SJCRH30 (cell line): ENCODE results near the gene GAST. TPM values are rescaled to one million over a fixed set of nuclear protein-coding genes. Genes with fewer than 3 reads are reported as not detected.
"Not testable (repeated sequence)": the region's sequence is repeated elsewhere in the genome, so short reads cannot be mapped to it uniquely, and the experiment has no call there.

Source experiments
- DNase-seq, 2 experiments: peaks; one replicate each; pipeline ENCODE4 v3.0.0-alpha.2; 2015 to 2020
- H3K27ac ChIP-seq: fragments of 250-450 bp; sonication (Bioruptor Pico); 2 replicates; pipeline ENCODE4 v1.5.1; 2020; ENCODE audit warnings: mild to moderate bottlenecking, moderate library complexity
- H3K27me3 ChIP-seq: fragments of 250-450 bp; sonication (Bioruptor Pico); 2 replicates; pipeline ENCODE4 v1.5.1; 2020; ENCODE audit warnings: mild to moderate bottlenecking, moderate library complexity
- H3K36me3 ChIP-seq: fragments of 250-450 bp; sonication (Bioruptor Pico); 2 replicates; pipeline ENCODE4 v1.5.1; 2020; ENCODE audit warnings: mild to moderate bottlenecking, moderate library complexity
- H3K4me1 ChIP-seq: fragments of 250-450 bp; sonication (Bioruptor Pico); 2 replicates; pipeline ENCODE4 v1.5.1; 2020; ENCODE audit warnings: mild to moderate bottlenecking, moderate library complexity
- H3K4me3 ChIP-seq: fragments of 250-450 bp; sonication (Bioruptor Pico); 2 replicates; pipeline ENCODE4 v1.5.1; 2020; ENCODE audit warnings: mild to moderate bottlenecking, moderate library complexity
- H3K9me3 ChIP-seq: fragments of 250-450 bp; sonication (Bioruptor Pico); replicated peaks from 2 replicates; pipeline ENCODE4 v1.5.1; 2020; ENCODE audit warnings: mild to moderate bottlenecking, moderate library complexity
- total RNA-seq: library from RNA; depleted of rRNA; stranded (reverse); fragments of >200 nt; shearing (Covaris generic); gene quantifications from 2 replicates; pipeline ENCODE4 v1.2.3, GENCODE V29; 2014

The GAST gene
- total RNA-seq, 1 experiment from 2014 or later: not detected

DNA sequence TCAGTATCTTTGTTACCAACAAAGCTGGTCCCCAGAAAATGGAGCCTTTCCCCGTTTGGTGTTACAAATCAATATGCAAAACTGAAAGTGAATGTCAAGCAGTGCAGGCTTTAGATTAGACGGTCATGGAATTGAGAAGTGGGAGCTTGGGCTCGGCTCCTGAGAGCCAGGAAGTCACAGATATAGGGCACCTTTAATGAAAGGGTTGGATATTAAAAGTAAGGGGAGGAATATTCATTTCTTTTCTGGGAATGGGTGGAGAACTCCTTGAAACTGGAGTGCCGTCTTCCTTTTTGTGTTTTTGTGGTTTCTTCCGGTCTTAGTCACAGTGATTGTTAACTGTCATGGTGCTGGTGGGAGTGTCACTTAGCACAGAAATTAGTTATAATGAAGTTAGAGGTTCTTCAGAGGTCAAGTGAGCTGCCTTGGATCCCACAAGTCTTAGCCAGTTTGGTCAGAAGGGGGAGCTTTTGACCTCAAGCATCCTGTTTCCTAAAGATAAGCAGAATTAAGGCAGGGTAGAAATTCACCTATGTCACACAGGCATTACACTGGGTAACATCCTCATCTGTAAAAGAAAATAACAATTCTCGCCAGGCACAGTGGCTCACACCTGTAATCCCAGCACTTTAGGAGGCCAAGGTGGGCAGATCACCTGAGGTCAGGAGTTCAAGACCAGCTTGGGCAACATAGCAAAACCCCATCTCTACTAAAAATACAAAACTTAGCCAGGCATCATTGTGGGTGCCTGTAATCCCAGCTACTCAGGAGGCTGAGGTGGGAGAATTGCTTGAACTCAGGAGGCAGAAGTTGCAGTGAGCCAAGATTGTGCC is 33.0 kb upstream of the GAST start:
- no peak overlapping the region for H3K27ac ChIP-seq
- no peaks in the 10 kb centered on the region for H3K4me1 ChIP-seq
- H3K9me3 ChIP-seq: no peaks in the 10 kb centered on the region
- DNase-seq: no peak
- H3K36me3 ChIP-seq: no peaks in the 10 kb centered on the region
- no peak overlapping the region for H3K4me3 ChIP-seq
- H3K27me3 ChIP-seq: peaks cover 5% of the 10 kb centered on the region; the same call in 1 of the 2 replicates

- Histone ChIP-seq H3K27me3 (peaks cover 5% of the 10 kb centered on the region; the same call in 1 of the 2 replicates), H3K9me3 (no peaks in the 10 kb centered on the region), H3K4me3 (no peak overlapping the region), H3K4me1 (no peaks in the 10 kb centered on the region), H3K36me3 (no peaks in the 10 kb centered on the region), H3K27ac (no peak overlapping the region)
- DNase-seq: no peak
Observed at GRCh38 chr17:41679740-41680425, 32.2 kb upstream of the GAST start.

- Histone ChIP-seq H3K36me3 (no peaks in the 10 kb centered on the region), H3K27me3 (peaks cover 5% of the 10 kb centered on the region; the same call in 1 of the 2 replicates), H3K4me3 (no peak overlapping the region), H3K9me3 (no peaks in the 10 kb centered on the region), H3K27ac (no peak overlapping the region), H3K4me1 (no peaks in the 10 kb centered on the region)
- peak in 1 of 2 experiments; percentile 50 for DNase-seq
Observed at GRCh38 chr17:41680426-41681040, 31.6 kb upstream of the GAST start.

DNA sequence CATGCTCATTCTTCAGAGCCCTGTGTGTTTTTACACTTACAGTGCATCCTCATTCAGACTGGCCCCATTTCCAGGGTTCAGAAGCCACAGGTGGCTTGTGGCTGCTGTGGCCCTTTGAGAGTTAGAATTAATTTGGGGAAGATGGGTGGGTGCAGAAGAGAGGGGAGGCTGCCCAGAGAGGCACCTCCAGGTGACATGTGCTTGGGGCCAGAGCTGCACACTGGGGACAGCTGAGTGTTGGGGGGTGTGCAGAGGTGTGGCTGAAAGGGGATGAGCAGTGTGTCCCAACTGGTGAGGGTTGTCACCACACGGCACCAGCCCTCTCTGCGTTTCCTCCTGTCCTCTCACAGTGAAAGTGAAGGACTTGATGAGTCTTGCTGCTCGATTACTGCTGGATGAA is 30.4 kb upstream of the GAST start:
- Histone ChIP-seq H3K36me3 (no peaks in the 10 kb centered on the region), H3K4me1 (no peaks in the 10 kb centered on the region), H3K27me3 (peaks cover 5% of the 10 kb centered on the region; the same call in 1 of the 2 replicates), H3K9me3 (no peaks in the 10 kb centered on the region), H3K4me3 (no peak overlapping the region), H3K27ac (no peak overlapping the region)
- no peak for DNase-seq

GRCh38 chr17:41682631-41683030 is 29.5 kb upstream of the GAST start:
- DNase-seq: no peak
- H3K4me3 ChIP-seq: no peak overlapping the region
- H3K4me1 ChIP-seq: no peaks in the 10 kb centered on the region
- no peak overlapping the region for H3K27ac ChIP-seq
- H3K27me3 ChIP-seq: peaks cover 5% of the 10 kb centered on the region; the same call in 1 of the 2 replicates
- no peaks in the 10 kb centered on the region for H3K9me3 ChIP-seq
- H3K36me3 ChIP-seq: no peaks in the 10 kb centered on the region

GRCh38 chr17:41683441-41684007 is 28.6 kb upstream of the GAST start:
- no peaks in the 10 kb centered on the region for H3K4me1 ChIP-seq
- H3K36me3 ChIP-seq: no peaks in the 10 kb centered on the region
- H3K27ac ChIP-seq: no peak overlapping the region
- H3K9me3 ChIP-seq: no peaks in the 10 kb centered on the region
- no peak for DNase-seq
- no peak overlapping the region for H3K4me3 ChIP-seq
- peaks cover 5% of the 10 kb centered on the region; the same call in 1 of the 2 replicates for H3K27me3 ChIP-seq

DNA sequence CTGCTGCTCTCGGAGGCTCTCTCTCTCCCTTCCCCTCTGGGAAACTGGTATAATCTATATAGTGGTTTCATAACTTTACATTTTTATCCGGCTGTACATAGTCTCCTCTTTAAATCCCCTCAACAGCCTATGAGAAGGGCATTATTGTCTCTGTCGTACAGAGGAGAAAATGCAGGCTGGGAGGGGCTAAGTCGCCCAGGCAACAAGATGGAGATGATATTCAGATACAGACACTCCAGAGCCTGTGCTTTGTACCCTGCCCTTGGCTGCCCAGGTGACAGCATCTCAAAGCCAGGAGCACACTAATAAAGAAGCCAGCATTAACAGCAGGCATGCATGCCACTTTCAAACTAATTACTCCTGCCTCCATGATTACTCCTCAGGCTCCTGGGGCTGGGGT is 28.1 kb upstream of the GAST start:
- no peaks in the 10 kb centered on the region for H3K4me1 ChIP-seq
- DNase-seq: no peak
- no peak overlapping the region for H3K27ac ChIP-seq
- no peaks in the 10 kb centered on the region for H3K9me3 ChIP-seq
- H3K4me3 ChIP-seq: no peak overlapping the region
- peaks cover 4% of the 10 kb centered on the region; the same call in 1 of the 2 replicates for H3K27me3 ChIP-seq
- peaks cover 3% of the 10 kb centered on the region; the same call in 1 of the 2 replicates for H3K36me3 ChIP-seq

- DNase-seq, H3K27ac ChIP-seq, H3K4me3 ChIP-seq, H3K27me3 ChIP-seq, H3K9me3 ChIP-seq, H3K4me1 ChIP-seq: not testable (repeated sequence)
- peaks cover 17% of the 10 kb centered on the region for H3K36me3 ChIP-seq
Observed at GRCh38 chr17:41685753-41686152, 26.4 kb upstream of the GAST start.

- no peak for DNase-seq
- no peak overlapping the region for H3K4me3 ChIP-seq
- H3K4me1 ChIP-seq: 0 out of 2 replicates have a peak, but pooled peaks cover 5% of the 10 kb centered on the region
- H3K27ac ChIP-seq: no peak overlapping the region
- H3K27me3 ChIP-seq: no peaks in the 10 kb centered on the region
- no peaks in the 10 kb centered on the region for H3K9me3 ChIP-seq
- peaks cover 22% of the 10 kb centered on the region for H3K36me3 ChIP-seq
Observed at GRCh38 chr17:41686281-41686680, 25.9 kb upstream of the GAST start.

DNA sequence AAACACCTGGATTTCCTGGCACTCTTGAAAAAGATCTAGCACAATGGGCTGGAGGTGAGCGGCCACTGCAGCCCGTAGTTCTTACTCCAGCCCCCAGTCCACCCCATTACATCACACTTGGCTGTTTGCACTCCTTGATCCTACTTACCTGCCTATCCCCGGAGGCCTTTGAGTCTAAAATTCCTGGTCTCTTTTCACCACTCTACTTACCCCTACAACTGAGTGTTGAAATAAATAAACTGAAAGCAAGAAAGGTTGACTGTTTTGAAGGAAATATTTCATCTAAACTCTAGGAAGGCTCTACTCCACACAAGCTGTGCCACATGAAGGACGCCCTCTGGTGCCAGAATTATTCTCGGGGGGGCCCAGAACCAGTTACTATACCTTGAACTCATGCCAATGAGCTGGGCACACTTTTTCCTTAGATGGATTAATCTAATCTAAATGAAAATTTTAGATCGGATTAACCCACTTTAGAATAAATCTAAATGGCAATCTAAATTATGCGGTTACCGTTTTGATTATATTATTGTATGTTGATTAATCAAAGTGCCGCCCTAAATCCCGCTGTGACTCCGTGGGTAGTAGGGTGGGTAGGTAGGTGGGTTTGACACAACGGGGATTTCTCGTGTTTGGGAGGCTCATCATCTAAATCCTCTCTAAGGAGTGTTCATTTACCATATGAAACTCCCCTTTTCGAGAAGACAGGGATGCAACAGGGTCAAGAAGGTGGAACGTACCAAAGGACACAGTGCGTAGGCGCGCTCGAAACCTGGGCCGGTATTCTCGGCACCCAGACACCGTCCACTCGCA is 24.1 kb upstream of the GAST start:
- Histone ChIP-seq H3K36me3 (peaks cover 40% of the 10 kb centered on the region), H3K9me3 (no peaks in the 10 kb centered on the region), H3K27ac (no peak overlapping the region), H3K4me1 (0 out of 2 replicates have a peak, but pooled peaks cover 5% of the 10 kb centered on the region), H3K4me3 (peak overlapping the region; percentile 99), H3K27me3 (no peaks in the 10 kb centered on the region)
- DNase-seq: peak in 1 of 2 experiments; percentile 49

GRCh38 chr17:41688641-41689496 is 23.3 kb upstream of the GAST start, which contains the start of gene EIF1:
Gene EIF1 (plus strand): TSS chr17:41688885. CDS start chr17:41689039, 154 bp downstream.
- DNase-seq: peak; percentile 99
- 0 out of 2 replicates have a peak, but pooled peaks cover 5% of the 10 kb centered on the region for H3K4me1 ChIP-seq
- peaks cover 42% of the 10 kb centered on the region for H3K36me3 ChIP-seq
- H3K27me3 ChIP-seq: no peaks in the 10 kb centered on the region
- peak within 1 kb of the TSS; percentile 99 for H3K27ac ChIP-seq
- H3K4me3 ChIP-seq: peak within 1 kb of the TSS; percentile 99
- no peaks in the 10 kb centered on the region for H3K9me3 ChIP-seq

DNA sequence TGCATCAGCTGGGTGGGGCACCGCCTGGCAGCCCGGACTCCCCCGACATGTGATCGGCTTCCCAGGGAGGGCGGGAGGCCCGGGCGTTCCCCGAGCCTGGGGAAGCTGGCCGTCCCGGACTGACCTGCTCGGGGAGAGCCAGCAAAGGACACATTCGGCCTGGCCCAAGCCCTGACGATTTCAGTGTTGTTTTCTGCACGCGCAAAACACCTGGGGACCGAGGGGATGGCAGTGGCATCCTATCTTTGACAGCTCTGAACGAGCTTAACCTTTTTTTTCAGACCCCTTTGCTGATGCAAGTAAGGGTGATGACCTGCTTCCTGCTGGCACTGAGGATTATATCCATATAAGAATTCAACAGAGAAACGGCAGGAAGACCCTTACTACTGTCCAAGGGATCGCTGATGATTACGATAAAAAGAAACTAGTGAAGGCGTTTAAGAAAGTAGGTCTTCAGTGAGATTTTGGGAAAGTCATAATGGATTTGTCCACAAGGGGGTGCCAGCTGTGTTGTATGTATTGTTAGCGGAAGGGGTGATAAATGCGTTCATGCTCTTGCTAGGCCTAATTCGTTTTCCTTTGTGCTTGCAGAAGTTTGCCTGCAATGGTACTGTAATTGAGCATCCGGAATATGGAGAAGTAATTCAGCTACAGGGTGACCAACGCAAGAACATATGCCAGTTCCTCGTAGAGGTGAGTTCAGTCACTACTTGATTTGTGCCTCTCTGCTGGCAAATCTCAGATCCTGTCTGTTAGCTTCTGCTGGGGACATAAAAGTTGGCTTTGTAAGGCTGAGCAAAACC is 22.4 kb upstream of the GAST start:
- Histone ChIP-seq H3K9me3 (no peaks in the 10 kb centered on the region), H3K4me1 (0 out of 2 replicates have a peak, but pooled peaks cover 5% of the 10 kb centered on the region), H3K36me3 (peaks cover 42% of the 10 kb centered on the region), H3K27me3 (no peaks in the 10 kb centered on the region), H3K4me3 (peak overlapping the region; percentile 99), H3K27ac (peak overlapping the region; percentile 99)
- DNase-seq: peak; percentile 39 to 65
